Activated CD4-positive, alpha-beta memory T cell treated with anti-CD3 and anti-CD28 coated beads for 36 hours (primary cell): ENCODE measurements around the gene CHRD. TPM values are rescaled to one million over a fixed set of nuclear protein-coding genes. Genes with fewer than 3 reads are reported as not detected.
"Not testable (repeated sequence)": the region's sequence is repeated elsewhere in the genome, so short reads cannot be mapped to it uniquely, and the experiment has no call there.

Source experiments
- CTCF ChIA-PET: fragments of 350-600 bp; sonication (Branson Sonifier 250); formaldehyde crosslinking; loops from one replicate; lab custom pipeline; 2021; ENCODE audit warnings: antibody characterized with exemption, inconsistent platforms; lab: Charles Lee
- POLR2A ChIA-PET: fragments of 350-600 bp; sonication (Branson Sonifier 250); formaldehyde crosslinking; loops from one replicate; lab custom pipeline; 2021; ENCODE audit warnings: antibody characterized with exemption; lab: Charles Lee
- DNase-seq: peaks from one replicate; pipeline ENCODE4 v3.0.0-alpha.2; 2020
- H3K27ac Mint-ChIP-seq: one replicate; pipeline ENCODE4 v1.8.0; 2021; ENCODE audit warnings: mixed read lengths
- H3K27me3 Mint-ChIP-seq: one replicate; pipeline ENCODE4 v1.8.0; 2021; ENCODE audit warnings: mixed read lengths
- H3K36me3 Mint-ChIP-seq: one replicate; pipeline ENCODE4 v1.8.0; 2021; ENCODE audit warnings: mixed read lengths
- H3K4me1 Mint-ChIP-seq: one replicate; pipeline ENCODE4 v1.8.0; 2021; ENCODE audit warnings: low read depth, mixed read lengths
- H3K4me3 Mint-ChIP-seq: one replicate; pipeline ENCODE4 v1.8.0; 2021; ENCODE audit warnings: mild to moderate bottlenecking, mixed read lengths
- H3K9me3 Mint-ChIP-seq: one replicate; pipeline ENCODE4 v1.8.0; 2021; ENCODE audit warnings: mixed read lengths
- intact Hi-C: fragments of 100-400 bp; cut with micrococcal nuclease; formaldehyde crosslinking; loops from one replicate; pipeline ENCODE4 v1.15.1; 2023
- total RNA-seq, 2 experiments: library from RNA; stranded (reverse); gene quantifications; one replicate each; pipeline ENCODE4 v1.2.3, GENCODE V29; 2021

The CHRD gene
- total RNA-seq, 2 experiments from 2014 or later: 0.21 TPM; not detected in 1

DNA sequence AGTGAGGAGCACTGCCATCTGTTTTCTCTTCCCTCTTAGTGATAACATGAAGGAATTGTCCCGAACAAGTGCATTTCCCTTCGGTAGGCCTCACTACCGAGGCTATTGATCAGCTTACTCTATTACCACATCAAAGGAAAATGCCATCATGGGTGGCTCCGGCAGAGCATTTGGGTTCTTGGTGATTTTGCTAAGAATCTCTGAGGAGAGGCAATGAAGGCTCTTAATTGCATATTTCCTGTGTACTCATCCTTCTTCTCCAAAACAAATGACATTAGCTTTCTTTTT lies 35.3 kb downstream of the CHRD start:
- Mint-ChIP-seq H3K4me1 (no peaks in the 10 kb centered on the region), H3K27me3 (peaks cover 2% of the 10 kb centered on the region), H3K27ac (no peak overlapping the region), H3K4me3 (no peak overlapping the region), H3K9me3 (no peaks in the 10 kb centered on the region), H3K36me3 (no peaks in the 10 kb centered on the region)
- intact Hi-C loops: loop anchor here (5.0 kb wide), 2 partner anchors 43 to 97 kb away; no protein-coding TSS in a partner anchor
- no peak for DNase-seq
- CTCF ChIA-PET: interaction anchor here (0.8 to 1.4 kb wide), 3 partner anchors 99 to 146 kb away, joined by 3 to 4 read pairs (median 4); partner anchors contain the start of gene EPHB3
- POLR2A ChIA-PET: interaction anchor here (0.6 kb wide), 1 partner anchor 34 kb away, joined by 3 read pairs; no protein-coding TSS in a partner anchor

DNA sequence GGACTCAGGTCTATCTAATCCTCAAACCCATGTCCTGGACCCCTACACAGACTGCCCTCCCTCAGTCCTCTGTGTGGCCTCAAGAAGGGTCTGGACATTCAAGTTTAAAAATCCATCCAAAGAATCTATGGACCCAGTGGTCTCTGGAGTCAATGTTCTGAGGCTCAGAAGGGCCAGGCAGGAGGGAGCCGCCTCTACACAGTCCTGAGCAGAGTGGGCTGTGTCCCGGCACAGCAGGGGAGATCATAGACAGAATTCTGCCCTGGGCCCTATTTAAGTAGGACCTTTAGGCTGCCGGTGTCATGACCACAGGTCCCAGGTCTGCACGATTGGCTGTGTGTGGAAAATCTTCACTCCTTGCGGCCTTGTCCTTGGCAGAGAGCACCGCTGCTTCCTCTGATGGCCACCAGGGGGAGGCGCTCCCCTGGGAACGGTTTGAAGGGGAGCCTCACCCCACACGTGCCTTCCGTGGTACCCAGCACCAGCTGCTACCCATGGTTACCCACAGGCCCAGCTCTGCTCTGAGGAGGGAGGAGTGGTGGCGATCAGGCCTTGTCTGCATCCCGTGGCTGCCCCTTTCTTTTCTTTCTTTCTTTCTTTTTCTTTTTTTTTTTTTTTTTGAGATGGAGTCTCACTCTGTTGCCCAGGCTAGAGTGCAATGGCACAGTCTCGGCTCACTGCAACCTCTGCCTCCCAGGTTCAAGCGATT lies 37.9 kb downstream of the CHRD start:
- Mint-ChIP-seq H3K4me3 (no peak overlapping the region), H3K4me1 (no peaks in the 10 kb centered on the region), H3K27ac (no peak overlapping the region), H3K36me3 (no peaks in the 10 kb centered on the region), H3K27me3 (no peaks in the 10 kb centered on the region), H3K9me3 (no peaks in the 10 kb centered on the region)
- intact Hi-C loops: loop anchor here (1.0 to 5.0 kb wide), 5 partner anchors 45 to 127 kb away; no protein-coding TSS in a partner anchor
- ChIA-PET CTCF (interaction anchor here (0.6 to 8.2 kb wide), 12 partner anchors 9 to 129 kb away, joined by 3 to 76 read pairs (median 3); no protein-coding TSS in a partner anchor), POLR2A (no interaction called here)
- peak; percentile 79 for DNase-seq

DNA sequence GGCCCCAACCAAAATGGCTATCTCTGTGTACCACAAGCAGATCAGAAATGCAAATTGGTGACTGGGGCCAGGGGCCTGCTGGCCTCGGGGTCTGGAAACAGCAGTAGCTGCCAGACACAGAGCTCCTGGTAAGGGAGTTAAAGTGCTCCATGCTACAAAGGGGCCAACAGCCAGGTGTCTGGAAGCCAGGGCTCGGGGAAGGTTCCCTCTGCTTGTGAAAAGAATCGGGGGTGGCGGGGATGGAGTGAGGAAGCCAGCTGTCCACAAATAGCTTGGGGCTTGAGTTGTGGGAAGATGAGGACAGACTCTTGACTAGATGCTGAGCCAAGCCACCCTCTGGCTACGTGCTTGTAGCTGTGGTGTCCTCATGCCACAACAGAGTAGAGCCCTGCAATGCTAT lies 39.3 kb downstream of the CHRD start:
- ChIA-PET CTCF (interaction anchor here (0.9 to 8.2 kb wide), 7 partner anchors 23 to 274 kb away, joined by 3 to 76 read pairs (median 3); no protein-coding TSS in a partner anchor), POLR2A (no interaction called here)
- no peaks in the 10 kb centered on the region for H3K9me3 Mint-ChIP-seq
- no peak for DNase-seq
- no peak overlapping the region for H3K4me3 Mint-ChIP-seq
- intact Hi-C loops: loop anchor here (5.0 kb wide), 2 partner anchors 47 to 93 kb away; no protein-coding TSS in a partner anchor
- no peaks in the 10 kb centered on the region for H3K36me3 Mint-ChIP-seq
- H3K4me1 Mint-ChIP-seq: no peaks in the 10 kb centered on the region
- H3K27me3 Mint-ChIP-seq: no peaks in the 10 kb centered on the region
- no peak overlapping the region for H3K27ac Mint-ChIP-seq

DNA sequence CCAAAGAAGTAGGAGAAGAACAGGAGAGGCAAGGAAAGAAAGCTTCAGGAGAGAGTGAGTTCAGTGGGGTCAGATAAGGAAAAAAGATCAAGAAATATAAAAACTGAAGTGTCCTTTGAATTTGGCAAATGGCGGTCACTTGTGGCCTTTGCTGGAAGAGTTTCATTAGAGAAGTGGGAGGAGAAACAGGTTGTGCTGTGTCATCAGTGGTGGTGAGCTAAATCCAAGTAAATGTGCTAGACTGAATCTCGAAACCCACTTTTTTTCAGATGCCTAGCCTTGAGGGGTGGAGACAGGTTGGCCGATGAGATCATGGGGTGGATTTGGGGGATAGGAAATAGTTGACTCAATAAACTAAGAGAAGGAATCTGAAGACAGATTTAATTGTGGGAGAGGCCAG lies 43.7 kb downstream of the CHRD start:
- CTCF ChIA-PET: interaction anchor here (1.5 to 8.2 kb wide), 2 partner anchors 89 to 117 kb away, joined by 5 to 76 read pairs; no protein-coding TSS in a partner anchor
- H3K36me3 Mint-ChIP-seq: no peaks in the 10 kb centered on the region
- no peak overlapping the region for H3K27ac Mint-ChIP-seq
- H3K9me3 Mint-ChIP-seq: no peaks in the 10 kb centered on the region
- POLR2A ChIA-PET: no interaction called here
- no peaks in the 10 kb centered on the region for H3K4me1 Mint-ChIP-seq
- H3K4me3 Mint-ChIP-seq: no peak overlapping the region
- H3K27me3 Mint-ChIP-seq: peaks cover 3% of the 10 kb centered on the region
- no peak for DNase-seq
- intact Hi-C loops: no loop called here

GRCh38 chr3:184426691-184427141 lies 46.9 kb downstream of the CHRD start:
- Mint-ChIP-seq H3K27ac (no peak overlapping the region), H3K4me3 (no peak overlapping the region), H3K4me1 (no peaks in the 10 kb centered on the region), H3K9me3 (no peaks in the 10 kb centered on the region), H3K36me3 (no peaks in the 10 kb centered on the region), H3K27me3 (peaks cover 3% of the 10 kb centered on the region)
- DNase-seq: no peak
- ChIA-PET CTCF (interaction anchor here (1.4 kb wide), 1 partner anchor 9 kb away, joined by 5 read pairs; no protein-coding TSS in a partner anchor), POLR2A (no interaction called here)
- intact Hi-C loops: no loop called here

DNA sequence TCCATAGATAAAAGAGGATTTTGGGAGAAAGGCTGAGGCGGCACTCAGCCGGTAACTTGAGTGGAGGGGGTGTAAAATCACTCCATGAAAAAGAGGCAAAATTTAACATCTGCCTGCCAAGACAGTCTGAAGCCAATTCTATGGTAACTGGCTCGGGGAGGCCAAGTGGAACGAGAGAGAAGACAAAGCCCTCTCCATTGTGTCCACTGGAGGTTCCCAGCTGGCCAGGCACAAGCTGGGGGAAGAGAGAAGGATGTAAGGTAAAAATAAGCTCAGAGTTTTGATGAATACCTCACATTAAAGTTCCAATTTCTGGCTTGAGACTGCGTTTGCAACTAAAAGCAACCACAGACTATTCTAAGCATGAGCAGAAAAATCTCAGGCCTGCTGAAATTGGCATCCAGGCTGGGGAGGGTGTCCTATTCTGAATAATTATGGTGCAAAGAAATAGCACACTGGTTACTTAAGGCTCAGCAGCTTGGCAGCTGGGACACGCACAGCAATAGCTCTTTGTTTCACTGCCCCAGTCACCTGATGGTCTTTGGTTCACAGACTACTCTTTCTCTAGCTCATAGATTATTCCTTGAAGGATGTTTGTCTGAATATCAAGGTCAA lies 48.8 kb downstream of the CHRD start:
- CTCF ChIA-PET: interaction anchor here (1.5 kb wide), 1 partner anchor 112 kb away, joined by 4 read pairs; no protein-coding TSS in a partner anchor
- no peaks in the 10 kb centered on the region for H3K4me1 Mint-ChIP-seq
- POLR2A ChIA-PET: no interaction called here
- H3K9me3 Mint-ChIP-seq: no peaks in the 10 kb centered on the region
- H3K27me3 Mint-ChIP-seq: peaks cover 3% of the 10 kb centered on the region
- no peak overlapping the region for H3K4me3 Mint-ChIP-seq
- no peaks in the 10 kb centered on the region for H3K36me3 Mint-ChIP-seq
- DNase-seq: no peak
- H3K27ac Mint-ChIP-seq: no peak overlapping the region
- intact Hi-C loops: no loop called here

DNA sequence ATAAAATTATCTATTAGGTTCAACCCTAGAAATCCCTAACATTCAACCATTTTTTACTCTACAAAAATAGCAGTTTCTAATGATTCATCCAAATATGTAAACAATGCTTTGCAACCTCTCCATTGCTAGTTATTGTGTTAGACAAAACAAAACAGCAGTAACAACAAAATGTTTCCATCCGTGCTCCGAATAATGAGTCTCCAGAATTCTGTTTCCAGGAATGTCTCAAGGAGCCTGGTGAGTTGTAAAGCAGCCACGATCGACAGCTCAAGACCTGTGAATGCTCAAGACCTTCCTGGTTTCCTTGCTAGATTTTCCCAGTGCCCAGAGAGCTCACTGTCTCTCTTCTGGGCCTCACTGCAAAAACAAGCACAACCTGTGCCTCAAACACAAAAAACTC lies 49.9 kb downstream of the CHRD start:
- H3K9me3 Mint-ChIP-seq: no peaks in the 10 kb centered on the region
- DNase-seq: no peak
- no peak overlapping the region for H3K27ac Mint-ChIP-seq
- CTCF ChIA-PET: no interaction called here
- POLR2A ChIA-PET: no interaction called here
- intact Hi-C loops: no loop called here
- H3K4me1 Mint-ChIP-seq: no peaks in the 10 kb centered on the region
- H3K27me3 Mint-ChIP-seq: peaks cover 3% of the 10 kb centered on the region
- no peaks in the 10 kb centered on the region for H3K36me3 Mint-ChIP-seq
- no peak overlapping the region for H3K4me3 Mint-ChIP-seq

DNA sequence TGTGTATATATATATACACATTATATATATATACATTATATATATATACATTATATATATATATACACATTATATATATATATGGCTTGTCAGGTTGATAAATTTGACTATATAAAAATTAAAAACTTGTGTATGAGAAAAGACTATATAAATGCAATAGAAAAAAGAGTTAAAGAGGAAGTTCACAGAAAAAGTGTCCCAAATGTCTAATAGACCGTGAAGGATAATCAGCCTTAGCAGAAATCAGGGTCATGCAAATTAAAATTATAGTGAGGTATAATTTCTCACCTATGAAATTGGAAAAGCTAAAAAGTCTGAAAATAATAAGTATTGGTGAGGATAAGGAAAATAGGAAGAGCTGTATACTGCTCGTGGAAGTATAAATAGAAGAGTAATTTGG lies 51.1 kb downstream of the CHRD start:
- Mint-ChIP-seq H3K27ac (no peak overlapping the region), H3K9me3 (no peaks in the 10 kb centered on the region), H3K4me1 (no peaks in the 10 kb centered on the region), H3K4me3 (no peak overlapping the region), H3K27me3 (peaks cover 3% of the 10 kb centered on the region), H3K36me3 (no peaks in the 10 kb centered on the region)
- no peak for DNase-seq
- ChIA-PET CTCF (no interaction called here), POLR2A (no interaction called here)
- intact Hi-C loops: no loop called here

- H3K27ac Mint-ChIP-seq, DNase-seq, CTCF ChIA-PET, H3K4me1 Mint-ChIP-seq, H3K9me3 Mint-ChIP-seq, H3K27me3 Mint-ChIP-seq, intact Hi-C loops, H3K4me3 Mint-ChIP-seq, H3K36me3 Mint-ChIP-seq: not testable (repeated sequence)
- POLR2A ChIA-PET: interaction anchor here (0.6 kb wide), 1 partner anchor 47 kb away, joined by 3 read pairs; no protein-coding TSS in a partner anchor
Measured at GRCh38 chr3:184433178-184433577, 53.3 kb downstream of the CHRD start.

DNA sequence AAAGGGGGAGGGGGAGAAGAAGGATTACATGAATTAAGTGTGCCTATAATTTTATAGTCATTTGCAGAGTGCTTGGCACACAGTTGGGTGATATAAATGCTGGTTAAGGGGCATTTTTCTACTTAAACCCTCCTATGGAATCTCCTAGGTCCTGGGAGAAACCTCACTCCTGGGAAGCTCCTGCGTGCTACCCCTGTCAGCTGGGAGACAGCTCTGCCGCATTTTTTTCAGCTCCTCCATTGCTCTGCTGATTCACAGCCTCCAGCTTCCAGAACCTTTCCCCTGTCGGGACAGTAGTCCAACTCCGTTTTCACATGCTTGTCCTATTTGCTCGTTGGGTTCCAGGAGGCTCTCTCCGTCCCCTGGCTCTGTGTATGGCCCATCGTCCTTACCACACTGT lies 59.2 kb downstream of the CHRD start:
- no peaks in the 10 kb centered on the region for H3K36me3 Mint-ChIP-seq
- H3K4me1 Mint-ChIP-seq: no peaks in the 10 kb centered on the region
- H3K27ac Mint-ChIP-seq: no peak overlapping the region
- H3K9me3 Mint-ChIP-seq: peaks cover 5% of the 10 kb centered on the region
- POLR2A ChIA-PET: no interaction called here
- H3K4me3 Mint-ChIP-seq: no peak overlapping the region
- CTCF ChIA-PET: interaction anchor here (1.0 kb wide), 1 partner anchor 21 kb away, joined by 3 read pairs; no protein-coding TSS in a partner anchor
- H3K27me3 Mint-ChIP-seq: peaks cover 6% of the 10 kb centered on the region
- no peak for DNase-seq
- intact Hi-C loops: no loop called here
